HG02870 (cell line): Measurements from ENCODE around the gene CUL7.

Experiments
- ATAC-seq: cut with Tn5 transposase; IDR thresholded peaks from one replicate; pipeline ENCODE4 v1.9.1; 2021; ENCODE audit warnings: mild to moderate bottlenecking, moderate library complexity; ENCODE audit not compliant: unreplicated experiment

Gene CUL7

DNA sequence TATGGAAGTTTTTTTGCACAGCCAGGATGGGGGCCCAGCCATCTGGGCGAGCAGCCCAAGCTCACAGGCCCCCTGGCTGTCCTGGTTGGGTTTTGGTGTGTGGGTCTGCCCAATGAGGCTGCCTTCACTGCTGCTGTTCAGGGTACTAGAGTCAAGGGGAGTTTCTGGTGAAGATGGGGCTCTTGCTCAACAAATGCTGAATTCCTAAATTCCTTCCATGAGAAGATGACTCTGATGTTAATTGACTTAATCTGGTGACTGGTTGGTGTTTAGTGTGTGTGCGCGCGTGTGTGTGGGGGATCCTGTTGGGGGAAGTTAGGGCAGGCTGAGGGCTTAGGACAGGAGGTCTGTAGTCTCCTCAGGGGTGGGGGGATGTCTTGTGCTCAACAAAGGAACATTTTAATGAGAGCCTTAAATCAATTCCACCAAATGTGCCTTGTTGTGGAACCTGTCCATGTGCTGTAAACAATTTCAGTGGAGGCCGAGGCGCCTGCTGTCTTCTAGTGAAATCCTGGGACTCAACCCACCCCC, 24.4 kb upstream of the CUL7 start:
- ATAC-seq, result no peak

GRCh38 chr6:43077333-43077809, 23.7 kb upstream of the CUL7 start:
- ATAC-seq, result no peak

GRCh38 chr6:43076464-43077332, 23.0 kb upstream of the CUL7 start:
- ATAC-seq, result no peak

GRCh38 chr6:43075670-43076463, 22.2 kb upstream of the CUL7 start, which contains the start of gene PTK7:
PTK7 (plus strand) TSS chr6:43076314; CDS start chr6:43076489, 175 bp downstream.
- ATAC-seq, result no peak

DNA sequence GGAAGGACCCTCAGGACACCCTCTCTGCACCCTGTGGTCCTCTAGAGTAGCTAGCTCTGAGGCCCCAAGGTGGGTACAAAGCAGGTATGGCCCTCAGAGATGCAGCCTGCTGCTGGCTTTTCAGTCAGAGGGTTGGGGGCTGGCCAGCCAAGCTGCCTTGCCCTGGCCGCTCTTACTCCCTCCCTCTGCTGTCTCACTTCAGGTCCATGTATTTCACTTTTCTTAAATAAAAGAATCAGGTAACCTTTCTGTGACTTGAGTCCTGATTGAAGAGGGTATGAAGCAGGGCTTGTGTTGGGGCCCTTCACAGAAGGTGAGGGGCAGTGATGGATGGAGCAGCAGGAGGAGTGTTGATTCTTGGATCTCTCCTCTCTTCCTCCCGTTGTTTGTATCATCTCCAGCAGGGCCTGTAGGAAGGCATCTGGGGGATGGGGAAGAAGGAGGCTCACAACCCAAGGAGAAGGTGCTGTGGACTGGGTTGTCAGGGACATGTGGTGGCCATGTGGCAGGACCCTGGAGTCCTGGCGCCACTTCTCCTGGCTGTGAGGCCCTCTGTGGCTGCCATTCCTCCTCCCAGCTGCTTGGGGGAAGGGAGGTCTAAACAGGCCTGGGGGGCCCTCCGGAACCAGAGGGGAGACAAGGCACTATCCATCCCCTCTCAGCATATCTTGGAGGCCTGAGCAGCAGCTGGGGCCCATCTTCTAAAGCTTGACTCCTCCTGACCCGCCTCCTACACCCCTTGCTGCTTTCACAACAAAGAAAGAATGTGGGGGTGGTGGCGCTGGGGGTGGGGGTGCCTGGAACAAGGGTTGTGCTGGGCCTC, 21.4 kb upstream of the CUL7 start:
- ATAC-seq, result no peak

- ATAC-seq, result no peak
These were observed 16.5 kb upstream of the CUL7 start for GRCh38 chr6:43070028-43070632.

GRCh38 chr6:43062818-43063217, 9.2 kb upstream of the CUL7 start:
- no peak for ATAC-seq

DNA sequence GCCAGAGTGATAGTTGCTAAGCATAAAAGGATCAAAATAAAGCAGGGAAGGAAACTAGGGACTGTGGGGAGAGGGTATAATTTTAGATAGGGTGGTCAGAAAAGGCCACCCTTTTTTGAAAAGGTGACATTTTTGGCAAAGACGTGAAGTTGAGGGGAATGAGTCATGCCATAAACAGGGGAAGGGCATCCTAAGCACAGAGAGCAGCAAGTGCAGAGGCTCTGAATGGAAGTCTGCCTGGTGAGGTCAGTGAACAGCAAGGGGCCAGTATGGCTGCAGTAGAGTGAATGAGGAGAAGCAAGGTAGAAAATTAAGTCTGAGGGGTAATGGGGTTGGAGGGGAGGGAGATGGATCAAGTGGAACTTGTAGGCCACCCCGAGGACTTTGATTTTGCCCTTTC, 8.2 kb upstream of the CUL7 start:
- ATAC-seq, result no peak

GRCh38 chr6:43060755-43061633, 7.3 kb upstream of the CUL7 start:
- ATAC-seq, result no peak

DNA sequence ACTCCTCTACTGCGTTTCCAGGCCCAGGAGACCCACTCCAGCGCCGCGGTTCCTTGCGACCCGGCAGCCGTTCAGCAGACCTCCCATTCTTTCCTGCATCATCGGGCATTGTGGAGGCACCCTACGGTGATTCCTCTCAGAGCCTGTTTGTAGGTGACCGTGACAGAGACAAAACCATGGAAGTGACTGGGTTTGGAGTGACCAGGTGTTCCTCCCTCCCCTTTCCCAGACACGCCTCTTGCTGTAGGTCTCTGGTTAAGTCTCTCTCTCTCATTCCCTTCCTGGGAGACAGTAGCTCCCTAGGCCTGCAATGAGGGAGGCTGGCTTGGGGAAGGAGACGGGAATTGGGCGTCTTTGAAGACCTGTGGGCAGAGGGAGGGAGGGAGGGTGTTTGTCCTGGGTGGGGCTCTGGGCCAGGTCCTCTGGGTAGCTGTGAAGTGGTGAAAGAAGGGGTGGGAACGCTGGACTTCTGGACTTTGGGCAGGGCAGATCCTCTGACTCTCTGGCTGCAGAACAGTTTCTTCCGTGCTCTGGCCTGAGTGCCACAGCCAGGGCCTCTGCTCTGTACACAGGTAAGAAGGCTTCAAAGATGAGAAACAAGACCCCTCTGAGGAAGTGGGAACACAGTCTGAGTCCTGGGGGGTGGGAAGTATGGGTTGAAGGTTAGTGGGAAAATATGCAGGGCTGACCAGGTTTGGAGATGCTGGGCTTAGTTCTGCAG, 6.5 kb upstream of the CUL7 start:
- no peak for ATAC-seq

DNA sequence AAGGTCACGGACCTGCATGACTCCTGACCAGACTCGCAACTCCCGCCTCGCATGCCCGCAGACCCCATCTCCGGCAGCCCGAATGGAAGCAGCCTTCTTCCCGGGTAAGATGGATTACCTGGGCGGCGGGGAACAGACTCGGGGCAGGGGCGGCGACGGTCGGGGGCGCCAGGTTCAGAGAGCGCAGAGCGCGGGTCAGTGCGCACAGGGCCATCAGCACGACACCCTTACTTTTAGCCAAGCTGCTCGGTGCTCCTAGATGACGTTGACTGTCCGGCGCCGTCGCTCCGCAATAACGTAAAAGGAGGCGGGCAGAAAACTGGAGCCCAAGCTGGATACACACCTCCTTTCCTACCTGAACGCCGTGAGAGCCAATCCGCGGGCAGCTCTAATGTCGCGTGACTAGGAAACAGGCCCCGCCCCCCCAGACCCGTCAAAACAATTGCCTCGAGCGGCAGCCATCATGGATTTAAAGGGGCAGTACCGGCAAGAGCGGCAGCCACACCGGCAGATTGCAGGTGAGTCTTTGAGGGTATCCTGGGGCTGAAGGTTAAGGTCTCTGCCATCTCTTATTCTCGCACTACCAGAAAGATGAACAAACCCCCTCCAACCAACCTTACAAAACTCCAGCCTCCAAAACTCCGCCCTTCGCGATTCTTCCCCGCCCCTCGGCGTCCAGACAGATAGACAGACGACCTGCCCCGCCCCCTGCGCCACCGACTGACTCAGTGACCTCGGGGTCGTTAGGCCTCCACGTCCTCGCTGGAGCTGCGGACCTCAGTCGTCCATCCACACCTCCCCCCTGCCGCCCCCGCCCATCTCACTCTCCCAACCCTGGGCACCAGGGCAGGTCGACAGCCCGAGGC, 5.8 kb upstream of the CUL7 start, which contains the start of the genes KLC4 and MRPL2:
Gene KLC4 (plus strand): TSS at position 464 of the 866 bp plus-strand sequence. CDS start 1,705 bp downstream, outside the sequence.
Gene MRPL2 (minus strand): TSS at position 267 of the 866 bp plus-strand sequence. CDS start 53 bp downstream, at position 214.
- peak; percentile 90 for ATAC-seq

DNA sequence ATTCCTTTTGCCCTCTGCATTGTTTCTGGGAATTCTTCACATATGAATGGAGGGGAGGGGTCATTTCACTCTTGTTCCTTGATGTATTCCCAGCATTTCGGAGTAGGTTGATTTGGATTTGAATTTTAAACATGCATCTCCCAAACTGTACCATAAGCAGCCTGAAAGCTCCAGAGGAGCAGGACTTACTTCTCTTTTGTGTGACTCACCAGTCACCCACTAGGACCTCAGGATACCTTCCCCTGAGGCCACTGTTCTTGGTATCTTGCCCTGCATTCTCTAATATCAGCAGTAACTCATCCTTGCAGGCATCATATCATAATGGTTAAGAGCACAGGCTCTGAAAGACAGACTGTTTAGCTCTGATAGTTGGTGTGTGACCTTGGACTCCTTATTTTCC, 4.9 kb upstream of the CUL7 start:
- no peak for ATAC-seq

GRCh38 chr6:43055966-43056365, 2.3 kb upstream of the CUL7 start:
- ATAC-seq, result no peak

DNA sequence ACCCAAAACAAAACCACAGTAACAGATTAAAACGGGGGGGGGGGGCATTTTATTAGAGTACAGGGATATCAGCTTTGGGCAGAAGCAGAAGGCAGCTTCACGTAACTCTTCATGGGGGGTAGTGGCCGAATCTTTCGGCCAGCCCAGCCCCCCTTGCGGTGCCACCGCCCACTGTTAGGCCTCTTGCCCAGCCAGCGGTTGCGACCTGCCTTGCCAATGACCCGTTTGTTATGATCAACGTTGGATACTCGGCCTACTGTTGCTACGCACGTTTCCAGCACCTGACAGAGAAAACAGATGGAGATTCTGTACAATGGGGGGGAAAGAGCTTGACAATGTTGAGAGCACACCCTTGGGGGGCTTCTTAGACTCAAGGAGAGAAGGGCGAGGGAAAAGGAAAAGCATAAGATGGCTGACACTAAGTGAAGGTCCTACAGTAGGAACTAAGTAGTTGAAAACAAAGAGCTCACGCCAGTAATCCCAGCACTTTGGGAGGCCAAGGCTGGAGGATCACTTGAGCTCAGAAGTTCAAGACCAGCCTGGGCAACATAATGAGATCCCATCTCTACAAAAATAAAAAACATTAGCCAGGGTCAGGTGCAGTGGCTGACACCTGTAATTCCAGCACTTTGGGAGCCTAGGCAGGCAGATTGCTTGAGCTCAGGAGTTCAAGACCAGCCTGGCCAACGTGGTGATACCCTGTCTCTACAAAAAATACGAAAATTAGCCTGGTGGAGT, 724 bp upstream of the CUL7 start:
- no peak for ATAC-seq

DNA sequence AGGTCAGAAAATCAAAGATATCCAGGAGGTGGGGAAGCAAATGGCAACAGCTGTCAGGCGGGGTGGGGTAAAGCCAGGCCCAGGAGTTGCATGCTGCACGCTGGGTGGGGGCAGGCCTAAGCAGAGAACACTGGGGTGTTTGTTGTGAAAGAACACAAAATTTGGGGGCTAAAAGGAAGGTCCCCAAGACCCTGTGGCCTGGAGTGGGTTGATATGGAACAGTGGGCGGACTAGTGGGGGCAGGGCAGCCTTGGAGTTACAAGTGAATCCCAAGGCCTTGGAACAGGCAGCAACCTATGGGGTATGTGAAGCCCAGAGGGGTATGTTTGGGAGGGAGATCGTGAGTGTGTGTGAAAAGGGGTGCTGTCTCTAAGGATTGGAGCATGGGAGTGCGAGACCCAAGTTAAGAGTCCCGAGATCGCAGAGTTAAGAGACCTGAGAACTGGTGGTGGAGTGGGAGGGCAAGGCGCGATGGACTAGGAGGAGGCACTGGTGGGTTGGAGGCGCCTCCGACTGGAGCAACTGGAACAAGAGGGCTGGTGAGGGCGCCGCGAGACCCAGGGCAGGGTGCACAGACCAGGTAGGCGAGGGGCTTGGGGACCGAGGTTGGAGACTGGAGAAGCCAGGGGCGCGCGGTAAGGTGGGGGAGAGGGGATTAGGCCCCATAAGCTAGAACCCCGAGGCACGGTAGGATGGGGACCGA, 658 bp downstream of the CUL7 start:
- ATAC-seq, result peak; percentile 23

DNA sequence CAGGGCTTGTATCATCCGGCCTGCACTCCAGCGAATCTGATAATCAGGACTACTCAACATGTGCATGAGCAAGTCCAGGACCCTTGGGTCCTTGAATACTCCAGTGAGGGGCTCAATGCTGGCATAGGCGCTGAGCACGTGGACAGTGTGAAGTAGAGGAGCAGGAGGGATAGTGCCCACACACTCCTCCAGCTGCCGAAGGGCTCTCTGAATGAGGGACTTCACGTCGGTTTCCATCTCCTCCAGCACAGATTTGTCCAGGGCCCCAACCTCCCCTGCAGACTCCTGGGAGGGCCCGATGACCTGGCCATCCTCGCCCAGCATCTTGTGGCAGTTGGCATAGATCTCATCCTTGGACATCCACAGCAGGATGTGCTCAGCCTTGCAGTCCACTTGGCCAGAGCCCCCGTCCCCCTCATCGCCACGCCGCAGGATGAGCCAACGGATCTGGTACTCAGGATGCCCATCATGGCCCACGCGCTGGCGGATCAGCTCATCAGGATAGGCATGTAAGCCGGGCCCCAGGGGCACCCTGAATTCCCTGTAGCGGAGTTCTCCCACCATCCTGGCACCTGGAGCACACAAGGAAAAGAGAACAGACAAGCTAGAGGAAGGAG, 1.3 kb downstream of the CUL7 start:
- ATAC-seq, result no peak
